HepG2 (cell line): ENCODE results near the gene SLC2A5. TPM values are rescaled to one million over a fixed set of nuclear protein-coding genes. Genes with fewer than 3 reads are reported as not detected.

Experiments
- ATAC-seq: fragments of 200-7000 bp; cut with Tn5 transposase; 3 replicates; pipeline ENCODE4 v1.9.1; 2020; ENCODE audit warnings: mild to moderate bottlenecking, moderate library complexity
- BruUV-seq: library from RNA; stranded (reverse); fragments of 400-500 nt; replicated peaks from 2 replicates; lab custom pipeline; 2021; lab: Mats Ljungman, UMichigan
- CTCF ChIA-PET: fragments of 300-600 bp; formaldehyde crosslinking; extraction: SDS; loops from one replicate; lab custom pipeline; 2021; ENCODE audit warnings: low total read pairs, inconsistent platforms, low intra/inter-chr PET ratio; lab: Yijun Ruan, JAX
- POLR2A ChIA-PET: fragments of 350-600 bp; sonication (Branson Sonifier 250); formaldehyde crosslinking; loops from one replicate; lab custom pipeline; 2020; ENCODE audit warnings: antibody characterized with exemption, inconsistent platforms; lab: Yijun Ruan, JAX
- DNase-seq: peaks from one replicate; pipeline ENCODE4 v3.0.0-alpha.2; 2015; ENCODE audit warnings: low spot score
- FAIRE-seq: peaks from 3 replicates; lab custom pipeline; 2011; peaks lifted over from hg19 to GRCh38; lab: Jason Lieb, UNC
- H2AFZ ChIP-seq: one replicate; pipeline ENCODE4 v1.6.1; 2011; ENCODE audit warnings: low read length, inconsistent platforms
- H3K27ac ChIP-seq: fragments of 300-600 bp; 3 replicates; pipeline ENCODE4 v1.8.0; 2011; ENCODE audit warnings: mixed run types, mild to moderate bottlenecking, mixed read lengths, low read length, inconsistent platforms; ENCODE audit not compliant: insufficient read depth; ENCODE audit errors: extremely low read length
- H3K27me3 ChIP-seq, 2 experiments: fragments of 200-600 bp in 1 of 2; 2 replicates in 1 of 2; 3 replicates in 1 of 2; pipeline versions ENCODE4 v1.6.0 to v1.8.0; 2011; ENCODE audit warnings: low read length in 2 of 2, mild to moderate bottlenecking in 2 of 2, moderate library complexity in 2 of 2, inconsistent platforms in 1 of 2; ENCODE audit not compliant: insufficient read depth in 2 of 2, control insufficient read depth in 1 of 2
- H3K36me3 ChIP-seq, 2 experiments: fragments of 200-600 bp in 1 of 2; replicated peaks in 1 of 2; 2 replicates in 1 of 2; 3 replicates in 1 of 2; pipeline versions ENCODE4 v1.5.1 to v1.8.0; 2011; ENCODE audit warnings: low read length in 2 of 2, inconsistent platforms in 1 of 2; ENCODE audit not compliant: insufficient read depth in 2 of 2, control insufficient read depth in 1 of 2
- H3K4me1 ChIP-seq: 2 replicates; pipeline ENCODE4 v1.5.1; 2012; ENCODE audit warnings: low read length, inconsistent platforms; ENCODE audit not compliant: insufficient read depth
- H3K4me2 ChIP-seq: 2 replicates; pipeline ENCODE4 v1.6.0; 2011; ENCODE audit warnings: low read depth, low read length, inconsistent platforms
- H3K4me3 ChIP-seq, 3 experiments: fragments of 200-600 bp in 1 of 3; sonication (generic), shearing (Covaris generic) in 1 of 3; replicated peaks in 1 of 3; 2 replicates each; pipeline ENCODE4 v1.5.1; 2011 to 2016; ENCODE audit warnings: low read length in 3 of 3, inconsistent platforms in 2 of 3, low read depth in 2 of 3, mild to moderate bottlenecking in 2 of 3, control low read depth in 1 of 3, mixed read lengths in 1 of 3; ENCODE audit not compliant: insufficient read depth in 1 of 3
- H3K79me2 ChIP-seq: one replicate; pipeline ENCODE4 v1.6.1; 2011; ENCODE audit warnings: low read length, inconsistent platforms; ENCODE audit not compliant: insufficient read depth
- H3K9ac ChIP-seq: 2 replicates; pipeline ENCODE4 v1.6.0; 2011; ENCODE audit warnings: mild to moderate bottlenecking, low read depth, low read length, inconsistent platforms; ENCODE audit not compliant: insufficient read depth
- H3K9me3 ChIP-seq: 2 replicates; pipeline ENCODE4 v1.5.1; 2012; ENCODE audit warnings: mild to moderate bottlenecking, low read length
- H4K20me1 ChIP-seq: 2 replicates; pipeline ENCODE4 v1.6.0; 2011; ENCODE audit warnings: inconsistent platforms, mild to moderate bottlenecking, low read length, moderate library complexity; ENCODE audit not compliant: insufficient read depth
- ARID3A ChIP-seq: IDR thresholded peaks from 2 replicates; pipeline ENCODE4 v1.6.1; 2012; ENCODE audit warnings: low read depth, low read length, improper control_type of control experiment
- EEA1 ChIP-seq: sonication (generic); formaldehyde crosslinking; IDR thresholded peaks from 2 replicates; pipeline ENCODE4 v1.5.1; 2020; ENCODE audit warnings: mild to moderate bottlenecking, missing genetic modification reagents, borderline replicate concordance
- FOSL1 ChIP-seq: sonication (generic); formaldehyde crosslinking; IDR thresholded peaks from 2 replicates; pipeline ENCODE4 v1.9.0; 2021; ENCODE audit warnings: missing genetic modification reagents, borderline replicate concordance
- LRRFIP1 ChIP-seq: sonication (generic); formaldehyde crosslinking; conservative IDR thresholded peaks from 2 replicates; pipeline ENCODE4 v1.4.0; 2020; ENCODE audit warnings: missing genetic modification reagents
- MAF1 ChIP-seq: sonication (generic); formaldehyde crosslinking; IDR thresholded peaks from 2 replicates; pipeline ENCODE4 v1.5.0; 2020; ENCODE audit warnings: missing genetic modification reagents, borderline replicate concordance
- PITX1 ChIP-seq: sonication (generic); formaldehyde crosslinking; IDR thresholded peaks from 2 replicates; pipeline ENCODE4 v1.5.1; 2020; ENCODE audit warnings: mild to moderate bottlenecking, missing genetic modification reagents
- XRCC5 ChIP-seq: fragments of 200-400 bp; formaldehyde crosslinking; optimal IDR thresholded peaks from 2 replicates; pipeline ENCODE3; 2017; ENCODE audit warnings: mild to moderate bottlenecking, low read length
- YY1 ChIP-seq: IDR thresholded peaks from 2 replicates; pipeline ENCODE4 v1.6.1; 2011; ENCODE audit warnings: low read length, low read depth, moderate library complexity, mild to moderate bottlenecking; ENCODE audit not compliant: insufficient read depth, insufficient replicate concordance
- ZBTB1 ChIP-seq: sonication (generic); formaldehyde crosslinking; IDR thresholded peaks from 2 replicates; pipeline ENCODE4 v1.4.0; 2020; ENCODE audit warnings: missing genetic modification reagents, borderline replicate concordance
- ZKSCAN8 ChIP-seq: IDR thresholded peaks from 2 replicates; pipeline ENCODE4 v1.6.1; 2016; ENCODE audit warnings: borderline replicate concordance, missing genetic modification reagents, missing compliant biosample characterization
- ZNF543 ChIP-seq: sonication (generic); formaldehyde crosslinking; IDR thresholded peaks from 2 replicates; pipeline ENCODE4 v1.4.0; 2020; ENCODE audit warnings: mild to moderate bottlenecking, missing genetic modification reagents
- ZSCAN9 ChIP-seq: IDR thresholded peaks from 2 replicates; pipeline ENCODE4 v1.6.1; 2016; ENCODE audit warnings: borderline replicate concordance
- WGBS: methylation state at CpG from one replicate; pipeline ENCODE4 v1.1.6; 2017; ENCODE audit warnings: low lambda C conversion rate; 5-methylcytosine and 5-hydroxymethylcytosine counted together
- in situ Hi-C: cut with HindIII; loops from 2 replicates; pipeline ENCODE4 v1.10.0; 2017; ENCODE audit warnings: low pct_unique_long_range_greater_than_20kb; ENCODE audit not compliant: extremely low pct_ligation_motif_present
- intact Hi-C: fragments of 100-400 bp; cut with micrococcal nuclease; formaldehyde crosslinking; loops from one replicate; pipeline ENCODE4 v1.10.0; 2022; ENCODE audit not compliant: unreplicated experiment
- polyA plus RNA-seq, 8 experiments: library from polyadenylated mRNA; depleted of rRNA in 3 of 8; stranded (reverse) in 7 of 8; unstranded in 1 of 8; fragments of >200 nt; fragmentation: Illumina TruSeq in 4 of 8; extraction: Trizol in 4 of 8; gene quantifications; 2 replicates each; pipeline versions ENCODE4 v1.2.1 to v1.2.3, GENCODE V29; 2011 to 2016; ENCODE audit warnings: low read depth in 4 of 8, missing spikeins in 1 of 8, mixed read lengths in 1 of 8; ENCODE audit not compliant: insufficient read depth in 1 of 8
- total RNA-seq, 5 experiments: library from RNA; depleted of rRNA; stranded (reverse); fragments of >200 nt; fragmentation: Illumina TruSeq; extraction: Trizol; gene quantifications; 2 replicates each; pipeline ENCODE4 v1.2.3, GENCODE V29; 2016; ENCODE audit warnings: low read depth in 1 of 5

Gene SLC2A5
- total and polyA plus RNA-seq, 2 of the 13 experiments (the other 11 are each of a cell fraction or from before 2014, with no cell fraction given) = 0.04 to 0.54 TPM

GRCh38 chr1:9014475-9015375 lies 54.7 kb downstream of the SLC2A5 start:
- no peaks in the 10 kb centered on the region for H3K36me3 ChIP-seq
- FAIRE-seq (no peak), DNase-seq (no peak), ATAC-seq (no peak)
- H3K9ac ChIP-seq = no peak overlapping the region
- ChIA-PET CTCF (no interaction called here), POLR2A (no interaction called here)
- H3K4me2 ChIP-seq = no peak overlapping the region
- no peak overlapping the region for H2AFZ ChIP-seq
- intact Hi-C loops = no loop called here
- H3K4me1 ChIP-seq = peaks cover 12% of the 10 kb centered on the region
- no peak overlapping the region for H3K27ac ChIP-seq
- peaks cover 0 to 26% of the 10 kb centered on the region in 2 experiments; a peak in 4 of 5 replicates for H3K27me3 ChIP-seq
- H3K79me2 ChIP-seq = no peaks in the 10 kb centered on the region
- H3K9me3 ChIP-seq = no peaks in the 10 kb centered on the region
- no TSS peak for BruUV-seq
- WGBS = 63% methylated on average over 11 of the region's 36 CpGs
- H4K20me1 ChIP-seq = no peaks in the 10 kb centered on the region
- no peak overlapping the region for H3K4me3 ChIP-seq
- TF ChIP-seq ZKSCAN8 (CRISPR knock-in tag) = no peak
- no peak for TF ChIP-seq YY1
- no peak for TF ChIP-seq XRCC5
- no peak for TF ChIP-seq MAF1 (CRISPR knock-in tag)
- TF ChIP-seq PITX1 (CRISPR knock-in tag) = no peak
- no peak for TF ChIP-seq LRRFIP1 (CRISPR knock-in tag)
- TF ChIP-seq ZNF543 (CRISPR knock-in tag) = no peak
- TF ChIP-seq ZBTB1 (CRISPR knock-in tag) = no peak
- TF ChIP-seq ZSCAN9 (CRISPR knock-in tag) = no peak
- no peak for TF ChIP-seq FOSL1 (CRISPR knock-in tag)
- no peak for TF ChIP-seq ARID3A
- TF ChIP-seq EEA1 (CRISPR knock-in tag) = no peak
- TF ChIP-seq, all 625 proteins: peak for 0
- in situ Hi-C loops = no loop called here
